ENCODE data around the gene B4GALT2. TPM values are rescaled to one million over a fixed set of nuclear protein-coding genes. Genes with fewer than 3 reads are reported as not detected.

B4GALT2 gene
- total and polyA plus RNA-seq, 4 donors: 34.8 to 139 (median 110) TPM

DNA sequence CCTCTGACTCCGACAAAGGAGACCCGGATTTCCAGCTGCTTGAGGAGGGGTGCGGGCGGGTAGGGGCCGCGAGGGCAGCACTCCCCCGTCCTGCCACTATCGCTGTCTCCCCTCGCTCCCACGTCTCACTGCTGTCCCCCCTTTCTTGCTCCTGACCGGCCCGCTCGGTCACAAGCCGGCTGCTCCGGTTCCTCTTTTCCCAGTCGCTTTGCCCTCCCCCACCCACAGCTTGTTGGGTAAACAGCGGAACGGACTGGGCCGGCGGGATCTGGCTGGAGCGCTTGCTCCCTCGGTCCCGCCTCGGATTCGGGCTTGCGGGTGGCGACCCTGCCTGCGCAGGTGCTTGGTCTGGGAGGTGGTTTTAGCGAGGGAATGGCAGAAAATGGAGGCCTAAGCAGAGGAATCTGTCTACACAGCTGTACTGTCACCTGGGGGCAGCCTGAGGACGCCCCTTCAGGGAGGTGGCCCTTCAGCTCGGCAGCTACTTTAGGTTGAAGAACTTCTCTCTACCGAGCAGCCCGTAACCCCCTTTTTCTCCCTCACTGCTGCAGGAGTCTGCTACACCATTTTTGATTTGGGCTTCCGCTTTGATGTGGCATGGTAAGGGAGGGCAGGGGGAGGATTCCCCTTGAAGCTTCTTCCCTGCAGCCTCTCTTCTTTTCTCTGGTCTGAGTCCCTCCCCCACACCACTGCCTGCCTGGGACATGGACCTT, 3.6 kb upstream of the B4GALT2 start:
- H3K9me3 ChIP-seq (ENCODE audit: control insufficient read depth, insufficient read depth, low read length): no peaks in the 10 kb centered on the region
- no peaks in the 10 kb centered on the region for H3K27me3 ChIP-seq (ENCODE audit: control insufficient read depth, insufficient read depth, low read length)
- peaks cover 44% of the 10 kb centered on the region for H3K36me3 ChIP-seq (ENCODE audit: control insufficient read depth, insufficient read depth, low read length)
- H3K4me1 ChIP-seq (ENCODE audit: control insufficient read depth, insufficient read depth, low read length): peaks cover 59% of the 10 kb centered on the region
- peak overlapping the region; percentile 86 for H3K27ac ChIP-seq (ENCODE audit: low read depth, low read length)
- under 1% methylated on average over 30 of the region's 34 CpGs for WGBS (ENCODE audit: insufficient coverage)
- peak overlapping the region; percentile 90 for H3K4me3 ChIP-seq (ENCODE audit: low read depth, low read length)
- peak in 2 of 6 donors; percentile 26 to 49 for DNase-seq (ENCODE audit: low read depth in 4 of 6, low spot score in 6 of 6)

DNA sequence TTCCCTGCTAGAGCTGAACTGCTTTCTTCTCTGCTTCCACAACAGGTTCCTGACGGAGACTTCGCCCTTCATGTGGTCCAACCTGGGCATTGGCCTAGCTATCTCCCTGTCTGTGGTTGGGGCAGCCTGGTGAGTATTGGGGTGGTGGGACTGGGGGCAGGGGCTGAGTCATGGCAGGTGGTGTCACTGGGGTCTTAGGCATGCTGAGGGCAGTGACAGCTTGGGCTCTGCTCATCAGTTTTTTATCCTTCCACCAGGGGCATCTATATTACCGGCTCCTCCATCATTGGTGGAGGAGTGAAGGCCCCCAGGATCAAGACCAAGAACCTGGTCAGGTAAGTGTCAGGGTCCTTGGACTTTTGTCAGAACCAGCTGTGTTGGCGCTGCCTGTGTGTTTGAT, 3.0 kb upstream of the B4GALT2 start:
- DNase-seq (ENCODE audit: low read depth in 4 of 6, low spot score in 6 of 6): no peak
- no peak overlapping the region for H3K27ac ChIP-seq (ENCODE audit: low read depth, low read length)
- H3K27me3 ChIP-seq (ENCODE audit: control insufficient read depth, insufficient read depth, low read length): no peaks in the 10 kb centered on the region
- no peaks in the 10 kb centered on the region for H3K9me3 ChIP-seq (ENCODE audit: control insufficient read depth, insufficient read depth, low read length)
- peaks cover 58% of the 10 kb centered on the region for H3K4me1 ChIP-seq (ENCODE audit: control insufficient read depth, insufficient read depth, low read length)
- 92% methylated on average over 2 of the region's 4 CpGs for WGBS (ENCODE audit: insufficient coverage)
- H3K4me3 ChIP-seq (ENCODE audit: low read depth, low read length): peak overlapping the region; percentile 90
- peaks cover 44% of the 10 kb centered on the region for H3K36me3 ChIP-seq (ENCODE audit: control insufficient read depth, insufficient read depth, low read length)

DNA sequence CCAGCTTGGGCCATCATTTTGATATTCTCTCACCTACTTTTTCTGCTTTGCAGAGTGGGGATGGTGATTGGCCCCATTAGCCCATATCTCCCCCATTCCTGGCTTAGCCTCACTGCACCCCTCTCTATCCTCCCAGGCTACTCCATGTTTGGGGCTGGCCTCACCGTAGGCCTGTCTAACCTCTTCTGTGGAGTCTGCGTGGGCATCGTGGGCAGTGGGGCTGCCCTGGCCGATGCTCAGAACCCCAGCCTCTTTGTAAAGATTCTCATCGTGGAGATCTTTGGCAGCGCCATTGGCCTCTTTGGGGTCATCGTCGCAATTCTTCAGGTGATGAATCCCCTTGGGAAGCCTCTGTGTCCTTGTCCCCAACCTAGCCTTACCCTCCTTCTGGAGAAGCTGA, 2.1 kb upstream of the B4GALT2 start:
- Histone ChIP-seq H3K9me3 (ENCODE audit: control insufficient read depth, insufficient read depth, low read length) (no peaks in the 10 kb centered on the region), H3K27ac (ENCODE audit: low read depth, low read length) (no peak overlapping the region), H3K4me1 (ENCODE audit: control insufficient read depth, insufficient read depth, low read length) (peaks cover 61% of the 10 kb centered on the region), H3K4me3 (ENCODE audit: low read depth, low read length) (no peak overlapping the region), H3K27me3 (ENCODE audit: control insufficient read depth, insufficient read depth, low read length) (no peaks in the 10 kb centered on the region), H3K36me3 (ENCODE audit: control insufficient read depth, insufficient read depth, low read length) (peaks cover 44% of the 10 kb centered on the region)
- no peak for DNase-seq (ENCODE audit: low read depth in 4 of 6, low spot score in 6 of 6)
- 92% methylated on average over 8 of the region's 8 CpGs for WGBS (ENCODE audit: insufficient coverage)

DNA sequence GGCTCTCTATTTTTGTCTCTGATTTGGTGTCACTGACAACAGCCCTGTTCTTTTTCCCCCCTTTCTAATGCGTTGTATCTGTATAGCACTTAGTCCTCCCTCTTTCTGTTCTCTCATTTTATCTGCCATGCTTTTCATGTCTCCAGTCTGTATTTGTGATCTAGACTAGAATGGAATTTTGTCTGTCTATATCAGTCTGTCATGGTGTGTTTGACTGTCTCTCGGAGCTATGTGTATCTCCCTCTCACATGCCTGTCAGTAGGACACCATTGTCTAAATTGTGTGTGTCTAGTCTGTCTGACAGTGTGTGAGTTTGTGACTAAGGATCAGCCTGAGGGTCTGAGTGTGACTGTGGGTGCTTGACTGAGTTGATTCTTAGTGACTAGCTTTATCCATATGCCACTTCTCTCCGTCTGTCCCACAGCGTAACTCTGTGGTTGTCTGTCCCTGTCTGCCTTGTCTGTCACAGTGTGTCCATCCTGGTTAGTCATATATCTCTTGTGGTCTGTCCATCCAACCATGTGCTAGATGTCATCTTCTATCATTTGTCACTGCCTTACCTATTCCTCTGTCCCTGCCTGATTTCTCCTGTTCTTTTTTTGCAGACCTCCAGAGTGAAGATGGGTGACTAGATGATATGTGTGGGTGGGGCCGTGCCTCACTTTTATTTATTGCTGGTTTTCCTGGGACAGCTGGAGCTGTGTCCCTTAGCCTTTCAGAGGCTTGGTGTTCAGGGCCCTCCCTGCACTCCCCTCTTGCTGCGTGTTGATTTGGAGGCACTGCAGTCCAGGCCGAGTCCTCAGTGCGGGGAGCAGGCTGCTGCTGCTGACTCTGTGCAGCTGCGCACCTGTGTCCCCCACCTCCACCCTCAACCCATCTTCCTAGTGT, 1.4 kb upstream of the B4GALT2 start:
- no peaks in the 10 kb centered on the region for H3K27me3 ChIP-seq (ENCODE audit: control insufficient read depth, insufficient read depth, low read length)
- DNase-seq (ENCODE audit: low read depth in 4 of 6, low spot score in 6 of 6): no peak
- peaks cover 69% of the 10 kb centered on the region for H3K4me1 ChIP-seq (ENCODE audit: control insufficient read depth, insufficient read depth, low read length)
- peaks cover 44% of the 10 kb centered on the region for H3K36me3 ChIP-seq (ENCODE audit: control insufficient read depth, insufficient read depth, low read length)
- no peaks in the 10 kb centered on the region for H3K9me3 ChIP-seq (ENCODE audit: control insufficient read depth, insufficient read depth, low read length)
- 95% methylated on average over 3 of the region's 9 CpGs for WGBS (ENCODE audit: insufficient coverage)
- H3K4me3 ChIP-seq (ENCODE audit: low read depth, low read length): no peak overlapping the region
- H3K27ac ChIP-seq (ENCODE audit: low read depth, low read length): no peak overlapping the region

DNA sequence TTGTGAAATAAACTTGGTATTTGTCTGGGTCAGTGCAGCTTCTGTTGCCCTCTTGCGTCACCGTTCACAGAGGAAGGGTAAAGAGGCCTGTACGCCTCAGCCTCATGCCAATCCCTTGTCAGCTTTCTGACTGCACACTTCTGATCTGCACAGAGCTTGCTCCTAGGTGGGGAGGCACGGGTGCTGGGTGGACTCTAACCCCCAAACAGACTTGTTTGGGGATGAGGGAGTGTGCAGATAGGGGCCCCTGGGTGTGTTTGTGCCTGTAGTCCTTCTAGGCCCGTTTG, 803 bp upstream of the B4GALT2 start:
- Histone ChIP-seq H3K27ac (ENCODE audit: low read depth, low read length) (no peak overlapping the region), H3K4me1 (ENCODE audit: control insufficient read depth, insufficient read depth, low read length) (peaks cover 72% of the 10 kb centered on the region), H3K27me3 (ENCODE audit: control insufficient read depth, insufficient read depth, low read length) (no peaks in the 10 kb centered on the region), H3K4me3 (ENCODE audit: low read depth, low read length) (peak overlapping the region; percentile 47), H3K9me3 (ENCODE audit: control insufficient read depth, insufficient read depth, low read length) (no peaks in the 10 kb centered on the region), H3K36me3 (ENCODE audit: control insufficient read depth, insufficient read depth, low read length) (peaks cover 48% of the 10 kb centered on the region)
- no peak for DNase-seq (ENCODE audit: low read depth in 4 of 6, low spot score in 6 of 6)
- WGBS (ENCODE audit: insufficient coverage): 78% methylated on average over 4 of the region's 5 CpGs

DNA sequence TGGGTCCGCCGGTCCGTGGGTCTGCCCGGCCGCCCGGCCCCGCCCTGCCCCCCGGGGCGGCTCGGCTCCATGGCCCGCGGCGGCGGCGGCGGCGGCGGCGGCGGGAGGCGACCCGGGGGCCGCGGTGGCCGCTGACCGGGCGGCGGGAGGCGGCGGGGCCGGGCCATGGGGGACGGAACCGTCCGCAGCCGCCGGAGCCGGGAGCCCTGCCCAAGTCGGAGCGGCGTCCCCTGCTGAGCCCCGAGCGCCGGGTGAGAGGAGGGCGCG, 184 bp downstream of the B4GALT2 start:
- Histone ChIP-seq H3K36me3 (ENCODE audit: control insufficient read depth, insufficient read depth, low read length) (peaks cover 58% of the 10 kb centered on the region), H3K4me3 (ENCODE audit: low read depth, low read length) (peak overlapping the region; percentile 48), H3K4me1 (ENCODE audit: control insufficient read depth, insufficient read depth, low read length) (peaks cover 70% of the 10 kb centered on the region), H3K27ac (ENCODE audit: low read depth, low read length) (no peak overlapping the region), H3K27me3 (ENCODE audit: control insufficient read depth, insufficient read depth, low read length) (no peaks in the 10 kb centered on the region), H3K9me3 (ENCODE audit: control insufficient read depth, insufficient read depth, low read length) (no peaks in the 10 kb centered on the region)
- WGBS (ENCODE audit: insufficient coverage): 0% methylated on average over 45 of the region's 45 CpGs
- no peak for DNase-seq (ENCODE audit: low read depth in 4 of 6, low spot score in 6 of 6)

DNA sequence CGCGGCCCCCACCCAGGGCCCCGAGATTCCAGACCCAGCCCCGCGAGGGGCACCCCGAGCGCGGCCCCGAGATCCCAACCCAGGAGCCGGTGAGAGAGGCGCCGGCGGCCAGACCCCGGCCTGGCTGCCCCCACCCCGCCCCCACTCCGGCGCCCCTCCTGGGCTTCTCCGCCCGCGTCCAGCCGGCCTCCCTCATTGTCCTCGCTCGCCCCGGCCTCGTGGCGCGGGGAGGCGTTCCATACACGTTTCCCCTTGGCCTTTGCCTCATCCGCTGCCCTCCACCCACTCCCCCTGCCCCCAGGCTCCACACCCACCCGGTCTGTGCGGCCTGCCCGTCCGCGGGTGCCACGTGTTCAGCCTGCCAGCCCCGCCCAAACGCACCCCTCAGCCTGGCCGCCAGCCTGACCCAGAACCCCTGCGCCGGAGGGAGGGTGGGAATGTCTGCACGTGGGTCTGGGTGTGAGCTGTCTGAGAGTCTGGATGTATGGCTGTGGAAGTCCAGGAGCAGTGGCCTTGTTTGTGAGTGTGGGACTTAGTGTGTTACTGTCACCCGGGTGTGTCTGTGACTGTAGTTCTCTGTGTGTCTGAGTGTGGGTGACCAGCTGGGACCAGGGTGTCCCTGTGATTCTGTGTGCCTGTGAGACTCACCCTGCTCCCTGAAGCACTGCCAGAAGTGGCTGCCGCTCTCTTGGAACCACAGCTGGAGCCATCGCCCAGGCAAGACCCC, 681 bp downstream of the B4GALT2 start:
- 1% methylated on average over 44 of the region's 45 CpGs for WGBS (ENCODE audit: insufficient coverage)
- H3K36me3 ChIP-seq (ENCODE audit: control insufficient read depth, insufficient read depth, low read length): peaks cover 63% of the 10 kb centered on the region

DNA sequence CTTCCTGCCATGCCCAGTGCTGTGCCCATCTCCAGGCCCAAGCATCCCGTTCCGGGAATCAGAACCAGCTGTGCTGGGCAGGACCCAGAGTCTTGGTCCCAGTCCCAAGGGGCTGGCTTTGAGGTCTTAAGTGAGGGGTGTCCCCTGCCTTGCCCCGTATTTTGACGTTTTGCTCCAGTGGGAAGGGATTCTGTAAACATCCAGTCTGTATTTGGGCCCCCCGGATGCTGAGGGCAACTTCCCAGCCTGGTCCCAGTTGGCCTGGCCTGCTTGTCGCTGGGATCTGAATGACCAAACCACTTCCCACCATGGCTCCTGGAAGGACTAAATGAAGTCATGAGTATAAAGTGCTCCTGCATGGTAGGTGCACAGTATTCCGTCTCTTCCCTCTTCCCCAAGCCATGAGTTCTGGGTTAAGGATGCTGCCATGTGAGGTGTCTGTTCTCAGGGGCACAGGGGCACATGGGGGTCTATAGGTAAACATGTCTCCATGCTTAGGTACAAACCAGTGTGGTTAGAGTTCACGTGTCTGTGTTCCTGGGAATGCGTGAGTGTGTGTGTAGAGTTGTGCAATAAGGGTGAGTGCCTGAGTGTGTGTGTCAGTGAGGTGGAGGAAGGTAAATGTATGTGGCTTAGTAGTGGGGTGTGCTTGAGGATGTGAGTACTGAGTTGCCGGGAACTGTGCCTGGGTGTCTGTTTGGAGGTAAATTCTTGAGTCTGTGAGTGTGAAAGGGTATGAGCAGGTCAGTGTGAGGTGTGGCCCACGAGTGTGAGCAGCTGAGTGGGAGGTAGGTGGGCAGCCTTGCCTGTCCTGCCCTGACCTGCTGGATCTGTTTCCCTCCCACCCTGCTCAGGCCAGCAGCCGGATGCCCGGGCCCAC, 1.5 kb downstream of the B4GALT2 start:
- WGBS (ENCODE audit: insufficient coverage): 75% methylated on average over 12 of the region's 13 CpGs
- Histone ChIP-seq H3K36me3 (ENCODE audit: control insufficient read depth, insufficient read depth, low read length) (peaks cover 71% of the 10 kb centered on the region), H3K27me3 (ENCODE audit: control insufficient read depth, insufficient read depth, low read length) (no peaks in the 10 kb centered on the region), H3K9me3 (ENCODE audit: control insufficient read depth, insufficient read depth, low read length) (no peaks in the 10 kb centered on the region), H3K4me1 (ENCODE audit: control insufficient read depth, insufficient read depth, low read length) (peaks cover 64% of the 10 kb centered on the region), H3K27ac (ENCODE audit: low read depth, low read length) (peak overlapping the region; percentile 4), H3K4me3 (ENCODE audit: low read depth, low read length) (peak overlapping the region; percentile 48)
- DNase-seq (ENCODE audit: low read depth in 4 of 6, low spot score in 6 of 6): no peak

More for the DNA sequence above, 681 bp downstream of the B4GALT2 start:
- no peaks in the 10 kb centered on the region for H3K9me3 ChIP-seq (ENCODE audit: control insufficient read depth, insufficient read depth, low read length)
- peak overlapping the region; percentile 4 for H3K27ac ChIP-seq (ENCODE audit: low read depth, low read length)
- H3K4me1 ChIP-seq (ENCODE audit: control insufficient read depth, insufficient read depth, low read length): peaks cover 66% of the 10 kb centered on the region
- H3K4me3 ChIP-seq (ENCODE audit: low read depth, low read length): peak overlapping the region; percentile 48
- H3K27me3 ChIP-seq (ENCODE audit: control insufficient read depth, insufficient read depth, low read length): no peaks in the 10 kb centered on the region
- DNase-seq (ENCODE audit: low read depth in 4 of 6, low spot score in 6 of 6): peak in 2 of 6 donors; percentile 70 to 71

DNA sequence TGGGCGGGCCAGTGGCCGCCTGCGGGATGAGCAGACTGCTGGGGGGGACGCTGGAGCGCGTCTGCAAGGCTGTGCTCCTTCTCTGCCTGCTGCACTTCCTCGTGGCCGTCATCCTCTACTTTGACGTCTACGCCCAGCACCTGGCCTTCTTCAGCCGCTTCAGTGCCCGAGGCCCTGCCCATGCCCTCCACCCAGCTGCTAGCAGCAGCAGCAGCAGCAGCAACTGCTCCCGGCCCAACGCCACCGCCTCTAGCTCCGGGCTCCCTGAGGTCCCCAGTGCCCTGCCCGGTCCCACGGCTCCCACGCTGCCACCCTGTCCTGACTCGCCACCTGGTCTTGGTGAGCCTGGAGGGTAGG, 2.1 kb downstream of the B4GALT2 start:
- Histone ChIP-seq H3K4me3 (ENCODE audit: low read depth, low read length) (no peak overlapping the region), H3K9me3 (ENCODE audit: control insufficient read depth, insufficient read depth, low read length) (no peaks in the 10 kb centered on the region), H3K27ac (ENCODE audit: low read depth, low read length) (no peak overlapping the region), H3K4me1 (ENCODE audit: control insufficient read depth, insufficient read depth, low read length) (peaks cover 58% of the 10 kb centered on the region), H3K36me3 (ENCODE audit: control insufficient read depth, insufficient read depth, low read length) (peaks cover 75% of the 10 kb centered on the region), H3K27me3 (ENCODE audit: control insufficient read depth, insufficient read depth, low read length) (no peaks in the 10 kb centered on the region)
- no peak for DNase-seq (ENCODE audit: low read depth in 4 of 6, low spot score in 6 of 6)
- WGBS (ENCODE audit: insufficient coverage): 86% methylated on average over 19 of the region's 20 CpGs

Data from spinal cord (tissue), 10 donors.